GM19035 (cell line): ENCODE results near the gene CLCF1.
"Not testable (repeated sequence)": the region's sequence is repeated elsewhere in the genome, so short reads cannot be mapped to it uniquely, and the experiment has no call there.

ENCODE experiments used
- ATAC-seq: cut with Tn5 transposase; IDR thresholded peaks from one replicate; pipeline ENCODE4 v1.9.1; 2021; ENCODE audit not compliant: unreplicated experiment

Gene CLCF1

DNA sequence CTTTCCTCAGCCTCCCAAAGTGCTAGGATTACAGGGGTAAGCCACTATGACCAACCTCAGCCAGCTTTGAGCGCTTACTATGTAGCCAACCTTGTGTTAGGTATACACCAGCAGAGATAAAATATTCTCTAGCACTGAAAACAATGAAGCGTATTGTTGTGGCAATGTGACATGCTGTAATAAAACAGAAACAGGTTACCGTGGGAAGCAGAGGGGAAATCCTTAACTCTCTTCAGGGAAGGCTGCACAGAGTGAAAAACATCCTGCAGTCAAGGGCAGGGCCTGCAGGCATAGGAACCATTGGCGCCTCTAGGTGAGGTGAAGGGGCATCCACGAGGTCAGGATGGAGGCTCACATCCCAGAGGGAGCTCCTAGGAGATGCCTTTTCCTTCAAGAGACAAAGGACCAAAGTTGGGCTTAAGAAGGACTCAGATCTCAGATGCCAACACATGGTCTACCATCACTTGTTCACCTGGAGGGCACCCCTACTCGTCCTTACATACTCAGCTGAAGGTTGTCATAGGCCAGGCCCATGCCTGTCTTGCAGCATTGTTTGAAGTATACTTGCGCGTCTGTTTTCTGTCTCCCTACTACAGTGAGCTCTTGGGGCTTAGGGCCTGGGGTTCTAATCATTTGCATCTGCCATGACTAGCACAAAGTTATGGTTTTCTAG, 28.0 kb downstream of the CLCF1 start:
- ATAC-seq, result no peak

- no peak for ATAC-seq
Measured at GRCh38 chr11:67344264-67344663, 29.1 kb downstream of the CLCF1 start.

DNA sequence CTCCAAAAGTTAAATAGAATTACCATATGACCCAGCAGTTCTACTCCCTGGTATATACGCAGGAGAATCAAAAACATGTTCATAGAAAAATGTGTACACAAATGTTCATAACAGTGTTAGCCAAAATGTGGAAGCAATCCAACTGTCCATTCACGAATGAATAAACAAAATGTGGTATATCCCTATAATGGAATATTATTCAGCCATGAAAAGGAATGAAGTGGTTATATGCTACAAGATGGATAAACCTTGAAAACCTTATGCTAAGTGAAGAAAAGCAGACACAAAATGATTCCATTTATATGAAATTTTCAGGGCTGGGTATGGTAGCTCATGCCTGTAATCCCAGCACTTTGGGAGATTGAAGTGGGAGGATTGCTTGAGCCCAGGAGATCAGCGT, 36.1 kb downstream of the CLCF1 start:
- ATAC-seq, result no peak

- ATAC-seq, result no peak
Measured at GRCh38 chr11:67332081-67332691, 41.2 kb downstream of the CLCF1 start.

DNA sequence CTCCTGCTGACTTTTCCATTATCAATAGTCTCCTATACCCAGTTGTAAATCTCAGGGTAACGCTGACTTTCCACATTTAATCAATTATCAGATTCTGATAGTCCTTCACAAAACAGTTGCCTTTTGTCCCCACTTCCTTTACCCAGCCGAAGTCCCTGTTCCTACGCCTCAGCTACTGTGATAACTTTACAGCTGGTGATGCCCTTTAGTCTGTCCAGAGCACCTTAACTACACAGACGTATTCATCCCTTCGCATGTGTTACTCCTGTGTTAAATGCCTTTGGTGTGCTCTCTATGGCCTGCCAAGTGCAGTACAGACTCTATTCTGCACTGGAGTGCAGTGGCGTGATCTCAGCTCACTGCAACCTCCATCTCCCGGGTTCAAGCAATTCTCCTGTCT, 49.9 kb downstream of the CLCF1 start:
- ATAC-seq, result no peak

DNA sequence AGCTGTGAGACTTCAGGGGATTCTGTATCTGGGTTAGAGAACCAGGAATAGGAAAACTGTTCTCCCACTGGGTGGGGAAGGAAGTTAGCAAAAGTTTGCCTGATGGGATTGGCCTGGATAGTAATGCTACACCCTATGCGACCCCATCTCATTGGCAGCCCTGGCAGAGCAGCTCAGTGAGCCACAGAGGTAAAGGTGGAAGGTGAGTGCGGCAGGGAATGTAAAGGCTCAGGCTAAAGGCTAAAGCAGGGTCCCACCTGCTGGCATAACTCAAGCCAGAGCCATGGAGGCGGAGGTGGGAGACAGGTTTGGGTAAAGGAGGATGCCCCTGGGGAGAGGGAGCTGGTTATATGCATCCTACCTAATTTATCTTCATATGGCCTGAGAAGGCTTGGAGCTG, 51.3 kb downstream of the CLCF1 start:
- ATAC-seq, result no peak

GRCh38 chr11:67321313-67321871, 52.0 kb downstream of the CLCF1 start:
- no peak for ATAC-seq

DNA sequence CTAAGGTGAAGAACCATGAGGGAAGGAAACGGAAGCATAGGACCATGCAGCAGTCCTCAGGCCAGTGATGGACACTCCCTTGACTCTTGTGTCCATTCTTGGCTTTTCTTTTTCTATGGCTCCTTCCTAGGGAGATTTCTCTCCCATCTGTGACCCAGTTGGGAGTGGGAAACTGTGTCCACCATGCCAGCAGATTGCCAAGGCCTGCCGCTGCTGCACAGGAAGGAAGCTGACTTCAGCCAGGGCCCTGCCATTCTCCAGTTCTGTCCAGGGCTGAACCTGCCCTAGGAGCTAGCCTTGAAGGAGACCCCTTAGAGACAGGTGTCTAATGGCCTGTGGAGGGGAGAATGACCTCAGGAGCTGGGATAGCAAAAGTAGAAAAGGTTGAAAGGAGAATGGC, 52.7 kb downstream of the CLCF1 start:
- no peak for ATAC-seq

DNA sequence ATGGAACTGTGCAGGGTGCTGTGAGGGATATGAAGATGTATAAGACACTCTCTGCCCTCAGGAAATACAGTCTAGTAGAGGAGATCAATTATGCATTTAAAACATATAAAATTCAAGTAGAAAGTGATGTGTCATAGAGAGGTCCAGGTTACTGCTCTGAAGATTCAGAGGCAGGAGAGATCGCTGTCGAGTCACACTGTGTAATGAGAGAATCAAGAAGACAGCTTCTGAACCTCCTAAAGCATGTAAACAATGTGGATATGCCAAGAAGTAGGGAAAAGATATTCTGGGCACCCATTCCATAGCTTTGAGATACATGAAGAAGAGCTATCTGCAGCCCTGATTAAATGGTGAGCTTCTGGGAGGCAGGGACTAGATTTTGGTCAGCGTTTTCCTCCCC, 53.4 kb downstream of the CLCF1 start:
- ATAC-seq, result no peak

GRCh38 chr11:67318876-67319275, 54.5 kb downstream of the CLCF1 start:
- ATAC-seq, result not testable (repeated sequence)

DNA sequence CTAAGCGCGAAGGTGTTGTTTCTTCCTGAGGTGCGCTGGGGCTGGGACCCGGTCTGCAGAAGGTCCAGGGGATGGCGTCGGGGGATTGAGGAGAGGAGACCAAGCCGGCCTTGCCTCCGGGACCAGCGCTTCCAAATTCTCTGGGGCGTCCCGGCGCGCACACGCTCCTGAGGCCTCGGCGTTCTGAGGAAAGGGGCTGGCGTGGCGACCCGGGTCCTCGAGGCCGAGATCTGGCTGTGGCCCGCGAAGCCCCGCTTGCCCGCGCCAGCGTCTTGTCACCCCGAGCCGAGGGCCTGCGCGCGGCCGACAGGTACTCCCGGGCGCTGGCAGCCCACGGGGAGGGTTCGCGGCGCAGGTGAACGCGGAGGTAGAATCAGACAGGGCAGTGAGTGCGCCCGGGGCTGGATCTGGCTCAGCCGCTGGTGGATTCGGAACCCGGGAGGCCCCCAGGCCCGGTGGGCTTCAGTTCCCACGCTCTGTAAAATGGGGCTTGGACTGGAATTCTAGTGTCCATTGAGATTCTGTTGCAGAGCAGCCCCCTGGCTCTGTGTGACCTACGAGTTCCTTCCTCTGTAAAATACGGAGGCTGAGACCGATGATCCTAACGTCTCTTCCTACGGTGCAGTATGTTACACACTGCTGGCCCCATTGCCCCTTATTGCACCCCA, 55.4 kb downstream of the CLCF1 start:
- peak; percentile 20 for ATAC-seq

GRCh38 chr11:67317205-67317887, 56.1 kb downstream of the CLCF1 start:
- peak; percentile 78 for ATAC-seq

GRCh38 chr11:67316882-67317204, 56.6 kb downstream of the CLCF1 start:
- no peak for ATAC-seq

GRCh38 chr11:67315325-67315909, 58.0 kb downstream of the CLCF1 start:
- no peak for ATAC-seq

DNA sequence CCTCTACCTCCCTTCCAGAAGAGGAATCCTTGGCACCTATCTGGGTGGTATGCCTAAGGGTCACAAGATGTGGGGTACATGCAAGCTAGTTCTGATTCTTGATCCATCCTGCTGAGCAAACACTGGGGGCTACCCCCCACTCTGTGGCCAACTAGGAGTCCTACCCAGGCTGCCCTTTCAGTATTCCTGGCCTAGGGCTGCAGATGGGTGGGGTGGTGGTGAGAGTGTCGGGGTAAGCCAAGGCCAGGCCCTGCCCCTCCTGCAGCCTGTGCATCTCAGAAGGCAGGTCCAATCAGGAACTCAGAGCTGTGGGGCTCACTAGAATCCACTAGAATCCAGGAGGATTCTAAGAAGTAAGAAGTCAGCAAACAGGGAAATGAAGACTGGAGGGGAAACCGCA, 59.2 kb downstream of the CLCF1 start:
- ATAC-seq, result no peak
